ENCODE measurements around the gene SNRPD3.
A peak's percentile ranks its signal among the peaks of the same experiment; 100 is the strongest.

SNRPD3 gene

GRCh38 chr22:24578355-24579257 lies 22.8 kb downstream of the SNRPD3 start:
- H4K8ac ChIP-seq (ENCODE audit: low read depth, low read length), result no peak overlapping the region
- no peak overlapping the region for H3K14ac ChIP-seq (ENCODE audit: low read length)
- no peak overlapping the region for H4K91ac ChIP-seq (ENCODE audit: low read depth, low read length, poor library complexity)
- no peak overlapping the region for H3K9ac ChIP-seq (ENCODE audit: low read depth, low read length, poor library complexity)
- H2BK120ac ChIP-seq (ENCODE audit: low read depth, low read length), result no peak overlapping the region
- no peaks in the 10 kb centered on the region for H3K27me3 ChIP-seq (ENCODE audit: control insufficient read depth in 3 of 3, insufficient read depth in 3 of 3, low read depth in 1 of 3, low read length in 3 of 3)
- H3K27ac ChIP-seq (replicated peaks; ENCODE audit: low read length), result no peak overlapping the region
- no peak overlapping the region for H2AFZ ChIP-seq (ENCODE audit: low read length)
- no peak overlapping the region for H3K18ac ChIP-seq (ENCODE audit: low read length)
- no peak overlapping the region for H3K4me3 ChIP-seq (ENCODE audit: low read length in 2 of 2)
- H2AK5ac ChIP-seq (ENCODE audit: low read depth, low read length), result no peak overlapping the region
- no CpG with 5 or more reads among the region's 8 CpGs for WGBS, 2 donors (ENCODE audit: extremely low coverage in 2 of 2, insufficient read length in 2 of 2, insufficient replicate concordance in 1 of 2)
- no peak for DNase-seq (ENCODE audit: low spot score)
- H3K4me2 ChIP-seq (ENCODE audit: insufficient read depth, low read length, poor library complexity, severe bottlenecking), result no peak overlapping the region
- no peak overlapping the region for H3K4ac ChIP-seq (ENCODE audit: low read length)
- no peak overlapping the region for H2BK15ac ChIP-seq (ENCODE audit: low read length)
- H2BK5ac ChIP-seq (ENCODE audit: low read length), result no peak overlapping the region
- no peaks in the 10 kb centered on the region for H3K9me3 ChIP-seq (replicated peaks in 1 of 2; ENCODE audit: control insufficient read depth in 2 of 2, insufficient read depth in 1 of 2, low read depth in 1 of 2, low read length in 2 of 2)
- no peaks in the 10 kb centered on the region for H3K79me1 ChIP-seq (ENCODE audit: low read depth, low read length)
- H3K36me3 ChIP-seq (replicated peaks in 1 of 2; ENCODE audit: control insufficient read depth in 2 of 2, insufficient read depth in 2 of 2, low read length in 2 of 2), result peaks cover 3 to 40% of the 10 kb centered on the region in 2 donors
- no peaks in the 10 kb centered on the region for H3K4me1 ChIP-seq (ENCODE audit: control insufficient read depth in 2 of 2, insufficient read depth in 1 of 2, low read depth in 1 of 2, low read length in 2 of 2)
- H2BK12ac ChIP-seq (ENCODE audit: low read length), result no peak overlapping the region
- no peak overlapping the region for H3K23ac ChIP-seq (ENCODE audit: low read depth, low read length, poor library complexity)

- Histone ChIP-seq H3K9ac (ENCODE audit: low read depth, low read length, poor library complexity) (no peak overlapping the region), H2BK15ac (ENCODE audit: low read length) (no peak overlapping the region), H4K8ac (ENCODE audit: low read depth, low read length) (no peak overlapping the region), H2BK12ac (ENCODE audit: low read length) (no peak overlapping the region), H2AFZ (ENCODE audit: low read length) (no peak overlapping the region), H3K27me3 (ENCODE audit: control insufficient read depth in 3 of 3, insufficient read depth in 3 of 3, low read depth in 1 of 3, low read length in 3 of 3) (no peaks in the 10 kb centered on the region), H3K4me2 (ENCODE audit: insufficient read depth, low read length, poor library complexity, severe bottlenecking) (no peak overlapping the region), H3K23ac (ENCODE audit: low read depth, low read length, poor library complexity) (no peak overlapping the region), H2BK5ac (ENCODE audit: low read length) (no peak overlapping the region), H3K4me3 (ENCODE audit: low read length in 2 of 2) (no peak overlapping the region), H2AK5ac (ENCODE audit: low read depth, low read length) (no peak overlapping the region), H3K9me3 (replicated peaks in 1 of 2; ENCODE audit: control insufficient read depth in 2 of 2, insufficient read depth in 1 of 2, low read depth in 1 of 2, low read length in 2 of 2) (no peaks in the 10 kb centered on the region), H2BK120ac (ENCODE audit: low read depth, low read length) (no peak overlapping the region), H4K91ac (ENCODE audit: low read depth, low read length, poor library complexity) (no peak overlapping the region), H3K14ac (ENCODE audit: low read length) (no peak overlapping the region), H3K79me1 (ENCODE audit: low read depth, low read length) (no peaks in the 10 kb centered on the region), H3K4ac (ENCODE audit: low read length) (no peak overlapping the region), H3K36me3 (replicated peaks in 1 of 2; ENCODE audit: control insufficient read depth in 2 of 2, insufficient read depth in 2 of 2, low read length in 2 of 2) (peaks cover 3 to 34% of the 10 kb centered on the region in 2 donors), H3K18ac (ENCODE audit: low read length) (no peak overlapping the region), H3K4me1 (ENCODE audit: control insufficient read depth in 2 of 2, insufficient read depth in 1 of 2, low read depth in 1 of 2, low read length in 2 of 2) (no peaks in the 10 kb centered on the region), H3K27ac (replicated peaks; ENCODE audit: low read length) (no peak overlapping the region)
- no CpG with 5 or more reads among the region's 1 CpG for WGBS, 2 donors (ENCODE audit: extremely low coverage in 2 of 2, insufficient read length in 2 of 2, insufficient replicate concordance in 1 of 2)
- DNase-seq (ENCODE audit: low spot score), result no peak
Measured at GRCh38 chr22:24579258-24579601, 23.4 kb downstream of the SNRPD3 start.

GRCh38 chr22:24580276-24580675 lies 24.5 kb downstream of the SNRPD3 start:
- no peak overlapping the region for H3K9ac ChIP-seq (ENCODE audit: low read depth, low read length, poor library complexity)
- H3K14ac ChIP-seq (ENCODE audit: low read length), result no peak overlapping the region
- H4K91ac ChIP-seq (ENCODE audit: low read depth, low read length, poor library complexity), result no peak overlapping the region
- no peak overlapping the region for H4K8ac ChIP-seq (ENCODE audit: low read depth, low read length)
- H2BK120ac ChIP-seq (ENCODE audit: low read depth, low read length), result no peak overlapping the region
- no peaks in the 10 kb centered on the region for H3K79me1 ChIP-seq (ENCODE audit: low read depth, low read length)
- H2BK12ac ChIP-seq (ENCODE audit: low read length), result no peak overlapping the region
- no peak for DNase-seq (ENCODE audit: low spot score)
- no peak overlapping the region for H3K4me2 ChIP-seq (ENCODE audit: insufficient read depth, low read length, poor library complexity, severe bottlenecking)
- no peaks in the 10 kb centered on the region for H3K9me3 ChIP-seq (replicated peaks in 1 of 2; ENCODE audit: control insufficient read depth in 2 of 2, insufficient read depth in 1 of 2, low read depth in 1 of 2, low read length in 2 of 2)
- H2BK15ac ChIP-seq (ENCODE audit: low read length), result no peak overlapping the region
- no peak overlapping the region for H3K4ac ChIP-seq (ENCODE audit: low read length)
- H3K36me3 ChIP-seq (replicated peaks in 1 of 2; ENCODE audit: control insufficient read depth in 2 of 2, insufficient read depth in 2 of 2, low read length in 2 of 2), result peaks cover 4 to 25% of the 10 kb centered on the region in 2 donors
- H3K27ac ChIP-seq (replicated peaks; ENCODE audit: low read length), result no peak overlapping the region
- no peaks in the 10 kb centered on the region for H3K4me1 ChIP-seq (ENCODE audit: control insufficient read depth in 2 of 2, insufficient read depth in 1 of 2, low read depth in 1 of 2, low read length in 2 of 2)
- H2AFZ ChIP-seq (ENCODE audit: low read length), result no peak overlapping the region
- no peak overlapping the region for H3K18ac ChIP-seq (ENCODE audit: low read length)
- H3K23ac ChIP-seq (ENCODE audit: low read depth, low read length, poor library complexity), result no peak overlapping the region
- WGBS, 2 donors (ENCODE audit: extremely low coverage in 2 of 2, insufficient read length in 2 of 2, insufficient replicate concordance in 1 of 2), result no CpG with 5 or more reads among the region's 2 CpGs
- H3K4me3 ChIP-seq (ENCODE audit: low read length in 2 of 2), result no peak overlapping the region
- no peak overlapping the region for H2BK5ac ChIP-seq (ENCODE audit: low read length)
- H2AK5ac ChIP-seq (ENCODE audit: low read depth, low read length), result no peak overlapping the region
- H3K27me3 ChIP-seq (ENCODE audit: control insufficient read depth in 3 of 3, insufficient read depth in 3 of 3, low read depth in 1 of 3, low read length in 3 of 3), result no peaks in the 10 kb centered on the region

GRCh38 chr22:24582056-24582814 lies 26.4 kb downstream of the SNRPD3 start:
- DNase-seq (ENCODE audit: low spot score), result no peak
- H3K27ac ChIP-seq (replicated peaks; ENCODE audit: low read length), result no peak overlapping the region
- H3K9ac ChIP-seq (ENCODE audit: low read depth, low read length, poor library complexity), result no peak overlapping the region
- no peak overlapping the region for H4K8ac ChIP-seq (ENCODE audit: low read depth, low read length)
- H3K79me1 ChIP-seq (ENCODE audit: low read depth, low read length), result no peaks in the 10 kb centered on the region
- no peaks in the 10 kb centered on the region for H3K9me3 ChIP-seq (replicated peaks in 1 of 2; ENCODE audit: control insufficient read depth in 2 of 2, insufficient read depth in 1 of 2, low read depth in 1 of 2, low read length in 2 of 2)
- no peak overlapping the region for H3K4me3 ChIP-seq (ENCODE audit: low read length in 2 of 2)
- H3K36me3 ChIP-seq (replicated peaks in 1 of 2; ENCODE audit: control insufficient read depth in 2 of 2, insufficient read depth in 2 of 2, low read length in 2 of 2), result peaks cover 8 to 24% of the 10 kb centered on the region in 2 donors
- no peaks in the 10 kb centered on the region for H3K27me3 ChIP-seq (ENCODE audit: control insufficient read depth in 3 of 3, insufficient read depth in 3 of 3, low read depth in 1 of 3, low read length in 3 of 3)
- no peak overlapping the region for H2BK15ac ChIP-seq (ENCODE audit: low read length)
- H2BK5ac ChIP-seq (ENCODE audit: low read length), result no peak overlapping the region
- H2BK12ac ChIP-seq (ENCODE audit: low read length), result no peak overlapping the region
- no peak overlapping the region for H2AK5ac ChIP-seq (ENCODE audit: low read depth, low read length)
- H4K91ac ChIP-seq (ENCODE audit: low read depth, low read length, poor library complexity), result peak overlapping the region; percentile 9
- H3K23ac ChIP-seq (ENCODE audit: low read depth, low read length, poor library complexity), result peak overlapping the region; percentile 43
- no peak overlapping the region for H2BK120ac ChIP-seq (ENCODE audit: low read depth, low read length)
- no CpG with 5 or more reads among the region's 12 CpGs for WGBS, 2 donors (ENCODE audit: extremely low coverage in 2 of 2, insufficient read length in 2 of 2, insufficient replicate concordance in 1 of 2)
- H3K14ac ChIP-seq (ENCODE audit: low read length), result peak overlapping the region; percentile 71
- H2AFZ ChIP-seq (ENCODE audit: low read length), result no peak overlapping the region
- no peaks in the 10 kb centered on the region for H3K4me1 ChIP-seq (ENCODE audit: control insufficient read depth in 2 of 2, insufficient read depth in 1 of 2, low read depth in 1 of 2, low read length in 2 of 2)
- no peak overlapping the region for H3K4me2 ChIP-seq (ENCODE audit: insufficient read depth, low read length, poor library complexity, severe bottlenecking)
- H3K18ac ChIP-seq (ENCODE audit: low read length), result no peak overlapping the region
- no peak overlapping the region for H3K4ac ChIP-seq (ENCODE audit: low read length)
